Activated CD4-positive, CD25-positive, alpha-beta regulatory T cell (primary cell): Measurements from ENCODE around the gene SELENON.

Source experiments
- DNase-seq, 4 experiments: peaks; one replicate each; lab custom pipeline; 2025; lab: John Stamatoyannopoulos, UW

Gene SELENON

GRCh38 chr1:25793585-25794170 lies 6.3 kb upstream of the SELENON start:
- no peak for DNase-seq

GRCh38 chr1:25794325-25794724 lies 5.7 kb upstream of the SELENON start:
- no peak for DNase-seq

- DNase-seq, result no peak
Measured at GRCh38 chr1:25795211-25795610, 4.8 kb upstream of the SELENON start.

GRCh38 chr1:25795946-25796810 lies 3.8 kb upstream of the SELENON start:
- DNase-seq, result no peak

- DNase-seq, result peak; percentile 61 to 84 (median 64)
Measured at GRCh38 chr1:25796811-25797458, 3.1 kb upstream of the SELENON start.

GRCh38 chr1:25797939-25798338 lies 2.1 kb upstream of the SELENON start:
- DNase-seq, result no peak

GRCh38 chr1:25798666-25799351 lies 1.2 kb upstream of the SELENON start:
- no peak for DNase-seq

GRCh38 chr1:25799352-25799934 lies 550 bp upstream of the SELENON start:
- no peak for DNase-seq

- no peak for DNase-seq
Measured at GRCh38 chr1:25800703-25801377, 847 bp downstream of the SELENON start.

- no peak for DNase-seq
Measured at GRCh38 chr1:25802915-25803314, 2.9 kb downstream of the SELENON start.

GRCh38 chr1:25803368-25803767 lies 3.4 kb downstream of the SELENON start:
- DNase-seq, result no peak

- no peak for DNase-seq
Measured at GRCh38 chr1:25804244-25804963, 4.4 kb downstream of the SELENON start.

GRCh38 chr1:25804964-25805862 lies 5.2 kb downstream of the SELENON start:
- no peak for DNase-seq

GRCh38 chr1:25805863-25806225 lies 5.9 kb downstream of the SELENON start:
- no peak for DNase-seq

- no peak for DNase-seq
Measured at GRCh38 chr1:25806418-25806817, 6.4 kb downstream of the SELENON start.

GRCh38 chr1:25807480-25808390 lies 7.7 kb downstream of the SELENON start:
- no peak for DNase-seq

- DNase-seq, result no peak
Measured at GRCh38 chr1:25808481-25809244, 8.7 kb downstream of the SELENON start.
